Bronchial epithelial cell (primary cell): ENCODE measurements around the gene KMT5C. TPM values are rescaled to one million over a fixed set of nuclear protein-coding genes. Genes with fewer than 3 reads are reported as not detected.
"Not testable (repeated sequence)": the region's sequence is repeated elsewhere in the genome, so short reads cannot be mapped to it uniquely, and the experiment has no call there.

Source experiments
- DNase-seq: peaks from one replicate; pipeline ENCODE4 v3.0.0-alpha.2; 2010; ENCODE audit warnings: low read depth
- FAIRE-seq: peaks from 2 replicates; lab custom pipeline; 2011; peaks lifted over from hg19 to GRCh38; lab: Jason Lieb, UNC
- H3K27me3 ChIP-seq: 2 replicates; pipeline ENCODE4 v1.5.1; 2011; ENCODE audit warnings: low read length; ENCODE audit not compliant: control insufficient read depth, insufficient read depth
- H3K36me3 ChIP-seq: 2 replicates; pipeline ENCODE4 v1.5.1; 2011; ENCODE audit warnings: low read length; ENCODE audit not compliant: control insufficient read depth, insufficient read depth
- H3K4me3 ChIP-seq: 2 replicates; pipeline ENCODE4 v1.5.1; 2011; ENCODE audit warnings: mild to moderate bottlenecking, low read depth, low read length, control low read depth
- total RNA-seq: library from RNA; depleted of rRNA; stranded (reverse); fragments of >200 nt; gene quantifications from 2 replicates; pipeline ENCODE4 v1.2.1, GENCODE V29; 2014
- TF ChIP-seq, protein P1 (sequence below): IDR thresholded peaks from 2 replicates; pipeline ENCODE4 v1.5.1; 2011; ENCODE audit warnings: mild to moderate bottlenecking, moderate library complexity, low read length, control low read depth, inconsistent platforms; ENCODE audit not compliant: insufficient read depth, severe bottlenecking

Gene KMT5C
- total RNA-seq, 1 donor from 2014 or later, result 5.3 TPM

DNA sequence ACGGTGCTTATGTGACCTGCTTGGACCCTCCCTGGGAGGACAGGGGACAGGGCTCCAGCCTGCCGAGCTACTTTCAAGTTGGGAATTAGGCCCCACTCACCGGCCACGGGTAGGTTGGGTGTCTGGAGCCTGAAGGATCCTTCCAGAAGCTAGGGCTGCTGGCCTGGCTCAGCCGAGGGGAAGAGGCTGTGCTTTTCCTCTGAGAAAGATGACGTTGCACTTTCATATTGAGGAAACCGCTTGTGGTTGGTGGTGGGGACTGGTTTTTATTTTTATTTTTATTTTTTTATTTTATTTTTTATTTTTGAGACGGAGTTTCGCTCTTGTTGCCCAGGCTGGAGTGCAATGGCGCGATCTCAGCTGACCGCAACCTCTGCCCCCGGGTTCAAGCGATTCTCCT, 14.5 kb upstream of the KMT5C start, which contains the start of gene TMEM150B:
Gene TMEM150B (minus strand): TSS at position 170 of the 400 bp plus-strand sequence. CDS start 4,305 bp downstream, outside the sequence.
- Histone ChIP-seq H3K36me3 (no peaks in the 10 kb centered on the region), H3K27me3 (no peaks in the 10 kb centered on the region), H3K4me3 (no peak within 1 kb of the TSS)
- no peak for FAIRE-seq
- TF ChIP-seq, protein P1, sequence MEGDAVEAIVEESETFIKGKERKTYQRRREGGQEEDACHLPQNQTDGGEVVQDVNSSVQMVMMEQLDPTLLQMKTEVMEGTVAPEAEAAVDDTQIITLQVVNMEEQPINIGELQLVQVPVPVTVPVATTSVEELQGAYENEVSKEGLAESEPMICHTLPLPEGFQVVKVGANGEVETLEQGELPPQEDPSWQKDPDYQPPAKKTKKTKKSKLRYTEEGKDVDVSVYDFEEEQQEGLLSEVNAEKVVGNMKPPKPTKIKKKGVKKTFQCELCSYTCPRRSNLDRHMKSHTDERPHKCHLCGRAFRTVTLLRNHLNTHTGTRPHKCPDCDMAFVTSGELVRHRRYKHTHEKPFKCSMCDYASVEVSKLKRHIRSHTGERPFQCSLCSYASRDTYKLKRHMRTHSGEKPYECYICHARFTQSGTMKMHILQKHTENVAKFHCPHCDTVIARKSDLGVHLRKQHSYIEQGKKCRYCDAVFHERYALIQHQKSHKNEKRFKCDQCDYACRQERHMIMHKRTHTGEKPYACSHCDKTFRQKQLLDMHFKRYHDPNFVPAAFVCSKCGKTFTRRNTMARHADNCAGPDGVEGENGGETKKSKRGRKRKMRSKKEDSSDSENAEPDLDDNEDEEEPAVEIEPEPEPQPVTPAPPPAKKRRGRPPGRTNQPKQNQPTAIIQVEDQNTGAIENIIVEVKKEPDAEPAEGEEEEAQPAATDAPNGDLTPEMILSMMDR, result no peak
- DNase-seq, result no peak

DNA sequence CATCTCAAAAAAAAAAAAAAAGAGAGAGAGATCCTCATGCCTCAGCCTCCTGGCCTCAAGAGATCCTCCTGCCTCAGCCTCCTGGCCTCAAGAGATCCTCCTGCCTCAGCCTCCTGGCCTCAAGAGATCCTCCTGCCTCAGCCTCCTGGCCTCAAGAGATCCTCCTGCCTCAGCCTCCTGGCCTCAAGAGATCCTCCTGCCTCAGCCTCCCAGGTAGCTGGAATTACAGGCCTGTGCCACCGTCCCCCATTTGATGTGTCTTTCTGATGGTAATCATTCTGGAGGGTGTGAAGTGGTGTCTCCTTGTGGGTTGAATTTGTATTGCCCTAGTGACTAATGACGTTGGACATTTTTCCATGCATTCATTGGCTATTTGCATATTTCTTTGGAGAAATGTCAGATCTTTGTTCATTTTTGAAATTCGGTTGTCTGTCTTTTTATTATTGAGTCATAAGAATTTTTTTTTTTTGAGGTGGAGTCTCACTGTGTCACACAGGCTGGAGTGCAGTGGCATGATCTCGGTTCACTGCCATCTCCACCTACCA, 10.8 kb upstream of the KMT5C start:
- FAIRE-seq, result not testable (repeated sequence)

DNA sequence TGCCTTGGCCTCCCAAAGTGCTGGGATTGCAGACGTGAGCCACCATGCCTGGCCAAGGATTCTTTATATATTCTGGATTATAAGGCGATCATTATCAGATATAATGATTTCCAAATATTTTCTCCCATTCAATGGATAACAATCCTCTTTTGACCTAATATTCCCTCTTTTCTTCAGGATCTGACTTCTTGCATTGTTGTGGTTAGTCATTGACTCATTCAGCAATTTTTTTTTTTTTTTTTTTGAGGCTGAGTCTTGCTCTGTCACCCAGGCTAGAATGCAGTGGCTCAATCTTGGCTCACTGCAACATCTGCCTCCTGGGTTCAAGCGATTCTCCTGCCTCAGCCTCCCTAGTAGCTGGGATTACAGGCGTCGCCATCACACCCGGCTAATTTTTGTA, 9.9 kb upstream of the KMT5C start:
- peak; percentile 36 for DNase-seq
- FAIRE-seq, H3K4me3 ChIP-seq, H3K27me3 ChIP-seq, H3K36me3 ChIP-seq: not testable (repeated sequence)

More for the DNA sequence above, 10.8 kb upstream of the KMT5C start:
- H3K4me3 ChIP-seq, H3K27me3 ChIP-seq, H3K36me3 ChIP-seq, DNase-seq: not testable (repeated sequence)

DNA sequence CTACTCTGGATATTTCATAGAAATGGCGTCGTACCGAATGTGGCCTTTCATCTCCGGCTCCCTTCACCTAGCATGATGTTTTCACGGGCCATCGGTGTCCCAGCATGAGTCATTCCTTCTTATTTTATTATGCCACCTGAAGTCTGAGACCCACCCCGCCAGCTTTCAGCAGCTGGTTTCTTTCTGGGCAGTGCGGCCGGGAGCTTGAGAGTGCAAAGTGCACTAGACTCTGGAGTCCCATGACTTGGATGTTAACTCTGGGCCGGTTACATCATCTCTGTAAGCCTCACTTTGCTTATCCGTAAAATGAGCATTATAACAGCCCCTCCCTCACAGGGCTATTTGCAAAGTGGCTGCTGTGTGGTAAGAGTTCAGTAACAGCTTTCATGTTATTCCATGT, 5.8 kb upstream of the KMT5C start:
- DNase-seq, result no peak
- FAIRE-seq, result no peak
- Histone ChIP-seq H3K36me3 (no peaks in the 10 kb centered on the region), H3K27me3 (no peaks in the 10 kb centered on the region), H3K4me3 (no peak overlapping the region)
- TF ChIP-seq, protein P1, result no peak

DNA sequence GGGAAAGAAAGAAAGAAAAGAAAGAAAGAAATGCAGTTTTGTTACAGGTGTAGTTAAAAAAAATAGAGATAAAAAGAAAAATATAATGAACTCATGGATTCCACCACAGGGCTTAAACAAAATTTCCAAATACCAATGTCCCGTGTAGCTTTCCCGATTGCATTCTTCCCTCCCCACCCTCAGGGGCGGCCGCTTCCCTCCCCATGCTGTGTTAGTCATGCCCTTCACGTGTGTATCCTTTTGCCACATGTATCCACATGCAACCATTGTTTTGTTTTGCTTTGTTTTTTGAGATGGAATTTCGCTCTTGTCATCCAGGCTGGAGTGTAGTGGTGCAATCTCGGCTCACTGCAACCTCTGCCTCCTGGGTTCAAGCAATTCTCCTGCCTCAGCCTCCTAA, 3.6 kb upstream of the KMT5C start:
- FAIRE-seq (no peak), DNase-seq (peak; percentile 95)
- TF ChIP-seq, protein P1, result no peak
- no peaks in the 10 kb centered on the region for H3K36me3 ChIP-seq
- H3K27me3 ChIP-seq, result no peaks in the 10 kb centered on the region
- no peak overlapping the region for H3K4me3 ChIP-seq

DNA sequence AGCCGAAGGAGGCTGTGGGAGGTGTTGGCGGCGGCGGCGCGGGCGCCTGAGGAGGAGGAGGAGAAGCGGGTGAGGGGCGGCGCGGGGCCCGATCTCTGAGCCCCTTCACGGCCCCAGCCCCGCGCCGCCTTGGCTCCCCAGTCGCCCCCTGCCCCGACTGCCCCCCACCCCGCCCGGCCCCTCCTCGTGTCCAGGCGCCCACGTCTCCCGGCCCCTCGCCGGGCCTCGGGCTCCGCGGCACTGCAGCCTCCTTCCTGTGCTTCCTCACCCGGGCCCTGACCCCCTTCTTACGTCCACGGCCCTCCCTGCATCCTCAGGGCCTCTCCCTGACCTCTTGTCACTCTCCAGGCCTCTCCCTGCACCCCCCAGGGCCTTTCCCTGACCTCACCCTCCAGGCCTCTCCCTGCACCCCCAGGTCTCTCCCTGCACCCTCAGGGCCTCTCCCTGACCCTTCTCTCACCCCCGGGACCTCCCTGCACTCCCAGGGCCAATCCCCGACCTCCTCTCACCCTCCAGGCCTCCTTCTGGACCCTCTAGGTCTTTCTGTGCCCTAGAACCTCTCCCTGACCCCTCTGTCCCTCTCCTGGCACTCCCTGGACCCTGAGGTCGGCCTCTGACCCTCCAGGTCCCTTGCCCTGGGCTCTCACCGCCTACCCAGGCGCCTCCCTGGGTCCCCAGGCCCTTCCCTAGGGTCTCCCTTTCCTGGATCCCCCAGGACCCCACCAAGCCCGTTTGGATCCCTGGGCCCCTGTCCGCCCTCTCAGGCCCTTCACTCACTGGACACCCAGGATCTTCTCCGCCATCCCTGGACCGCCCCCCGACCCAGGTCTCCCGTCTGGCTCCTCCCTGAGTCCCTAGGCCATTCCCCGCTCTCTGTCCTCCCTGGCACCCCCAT, 460 bp downstream of the KMT5C start:
- TF ChIP-seq, protein P1, result no peak
- FAIRE-seq (no peak), DNase-seq (no peak)
- no peaks in the 10 kb centered on the region for H3K27me3 ChIP-seq
- H3K4me3 ChIP-seq, result peak overlapping the region; percentile 82
- H3K36me3 ChIP-seq, result peaks cover 15% of the 10 kb centered on the region
